ENCODE results near the gene CHGA.

CHGA gene, protein sequence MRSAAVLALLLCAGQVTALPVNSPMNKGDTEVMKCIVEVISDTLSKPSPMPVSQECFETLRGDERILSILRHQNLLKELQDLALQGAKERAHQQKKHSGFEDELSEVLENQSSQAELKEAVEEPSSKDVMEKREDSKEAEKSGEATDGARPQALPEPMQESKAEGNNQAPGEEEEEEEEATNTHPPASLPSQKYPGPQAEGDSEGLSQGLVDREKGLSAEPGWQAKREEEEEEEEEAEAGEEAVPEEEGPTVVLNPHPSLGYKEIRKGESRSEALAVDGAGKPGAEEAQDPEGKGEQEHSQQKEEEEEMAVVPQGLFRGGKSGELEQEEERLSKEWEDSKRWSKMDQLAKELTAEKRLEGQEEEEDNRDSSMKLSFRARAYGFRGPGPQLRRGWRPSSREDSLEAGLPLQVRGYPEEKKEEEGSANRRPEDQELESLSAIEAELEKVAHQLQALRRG

DNA sequence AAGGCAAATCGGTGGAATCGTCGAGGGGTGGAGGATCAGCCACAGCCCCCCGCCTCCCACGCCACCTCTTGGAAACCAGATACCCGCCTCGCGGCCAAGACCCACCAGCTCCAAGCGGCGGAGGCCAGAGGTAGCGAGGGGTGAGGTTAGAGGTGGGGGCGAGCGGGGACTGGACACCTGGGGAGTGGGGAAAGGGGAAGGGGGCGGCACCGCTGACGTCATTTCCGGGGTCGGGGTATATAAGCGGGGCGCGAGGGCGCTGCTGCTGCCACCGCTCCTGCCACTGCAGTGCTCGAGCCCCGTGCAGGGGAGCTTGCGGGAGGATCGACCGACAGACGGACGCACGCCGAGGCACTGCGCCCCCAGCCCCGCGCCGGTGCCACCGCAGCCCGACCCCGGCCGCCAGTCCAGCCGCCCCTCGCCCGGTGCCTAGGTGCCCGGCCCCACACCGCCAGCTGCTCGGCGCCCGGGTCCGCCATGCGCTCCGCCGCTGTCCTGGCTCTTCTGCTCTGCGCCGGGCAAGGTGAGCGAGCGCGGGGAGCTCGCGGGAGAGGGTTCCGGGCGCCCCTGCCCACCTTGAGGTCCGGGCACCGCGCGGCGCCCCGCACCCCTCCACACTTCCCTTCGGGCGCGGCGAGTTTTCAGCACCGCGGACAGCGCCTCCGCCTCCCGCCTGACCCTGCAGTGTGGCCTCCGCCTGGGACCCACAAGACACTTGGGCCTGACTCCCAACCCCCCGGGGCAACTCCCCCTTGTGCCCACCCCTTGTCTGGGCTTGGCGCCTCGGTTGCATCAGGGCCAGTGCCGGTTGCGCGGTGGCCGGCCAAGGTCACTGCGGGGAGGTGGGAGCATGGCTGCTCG lies at the start of gene CHGA:
Gene CHGA, plus strand, starts transcription at position 268 of the 861 bp plus-strand sequence. Its CDS starts 210 bp downstream, at position 478.
- ChIA-PET POLR2A (no interaction called here), CTCF (no interaction called here)
- DNase-seq (ENCODE audit: low read depth, low spot score), result no peak
- no peak within 1 kb of the TSS for H3K4me3 ChIP-seq (ENCODE audit: low read depth, low read length)
- no peak for TF ChIP-seq CTCF (IDR thresholded peaks at IDR 0.05; ENCODE audit: insufficient read depth, low read length, missing control alignments)

GRCh38 chr14:92874962-92875661 lies 47.8 kb upstream of the CHGA start:
- CTCF ChIA-PET, result no interaction called here
- no peak for DNase-seq (ENCODE audit: low read depth, low spot score)
- no peak for TF ChIP-seq CTCF (IDR thresholded peaks at IDR 0.05; ENCODE audit: insufficient read depth, low read length, missing control alignments)

DNA sequence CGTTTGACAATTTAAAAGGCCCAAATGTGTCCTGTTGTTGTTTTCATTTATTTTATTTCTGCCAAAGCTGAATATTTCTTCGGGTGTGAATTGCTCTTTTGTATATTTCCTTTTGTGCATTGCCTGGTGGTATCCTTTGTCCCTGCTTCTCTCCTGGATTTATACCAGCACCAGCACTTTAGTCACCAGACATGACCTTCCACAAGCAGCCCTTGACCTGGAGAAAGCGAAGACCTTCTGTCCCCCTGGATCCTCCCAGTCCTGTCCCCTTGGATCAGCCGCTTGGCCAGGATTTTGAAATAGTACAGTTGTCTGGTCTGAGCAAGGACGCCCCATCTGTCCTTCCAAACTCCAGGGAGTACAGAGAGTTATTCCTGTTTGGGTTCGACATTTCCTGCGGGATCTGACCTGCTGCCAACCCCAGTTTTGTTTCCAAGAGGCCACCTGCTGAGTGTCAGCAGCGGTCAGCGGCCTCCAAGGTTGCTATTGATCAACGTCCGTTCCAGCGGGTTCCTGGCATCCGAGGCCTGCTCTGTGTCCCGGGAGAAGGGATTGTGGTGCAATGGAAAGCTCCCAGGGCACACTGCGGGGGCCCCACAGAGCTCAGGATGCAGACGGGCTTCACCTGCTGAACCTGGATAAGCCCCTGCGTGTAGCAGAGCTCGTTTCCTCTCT lies 45.1 kb upstream of the CHGA start:
- ChIA-PET POLR2A (no interaction called here), CTCF (interaction anchor here (1.8 kb wide), 1 partner anchor 11 kb away, joined by 3 read pairs; no protein-coding TSS in a partner anchor)
- no peak for DNase-seq (ENCODE audit: low read depth, low spot score)
- H3K4me3 ChIP-seq (ENCODE audit: low read depth, low read length), result no peak overlapping the region
- TF ChIP-seq CTCF (IDR thresholded peaks at IDR 0.05; ENCODE audit: insufficient read depth, low read length, missing control alignments), result no peak

More at GRCh38 chr14:92874962-92875661, 47.8 kb upstream of the CHGA start:
- H3K4me3 ChIP-seq (ENCODE audit: low read depth, low read length), result no peak overlapping the region
- POLR2A ChIA-PET, result no interaction called here

DNA sequence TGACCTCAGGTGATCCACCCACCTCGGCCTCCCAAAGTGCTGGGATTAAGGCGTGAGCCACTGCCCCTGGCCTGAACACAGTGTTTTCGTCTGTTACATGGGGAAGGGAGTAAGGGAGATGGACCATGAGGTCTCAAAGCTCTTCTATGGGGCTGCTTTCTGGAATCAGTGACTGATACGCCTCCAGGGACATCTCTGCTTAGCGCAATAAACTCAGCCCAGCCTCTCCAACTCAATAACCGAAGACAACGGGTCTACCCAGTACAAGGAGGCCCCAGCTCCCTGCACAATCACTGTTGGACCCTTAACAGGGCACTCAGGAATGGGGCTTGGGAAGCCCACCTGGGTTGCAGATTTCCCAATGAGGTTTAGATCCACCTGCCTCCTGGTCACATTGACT lies 42.6 kb upstream of the CHGA start:
- no peak for TF ChIP-seq CTCF (IDR thresholded peaks at IDR 0.05; ENCODE audit: insufficient read depth, low read length, missing control alignments)
- H3K4me3 ChIP-seq (ENCODE audit: low read depth, low read length), result no peak overlapping the region
- CTCF ChIA-PET, result interaction anchor here (1.1 to 1.7 kb wide), 2 partner anchors 19 to 252 kb away, joined by 4 to 6 read pairs; no protein-coding TSS in a partner anchor
- no peak for DNase-seq (ENCODE audit: low read depth, low spot score)
- POLR2A ChIA-PET, result no interaction called here

DNA sequence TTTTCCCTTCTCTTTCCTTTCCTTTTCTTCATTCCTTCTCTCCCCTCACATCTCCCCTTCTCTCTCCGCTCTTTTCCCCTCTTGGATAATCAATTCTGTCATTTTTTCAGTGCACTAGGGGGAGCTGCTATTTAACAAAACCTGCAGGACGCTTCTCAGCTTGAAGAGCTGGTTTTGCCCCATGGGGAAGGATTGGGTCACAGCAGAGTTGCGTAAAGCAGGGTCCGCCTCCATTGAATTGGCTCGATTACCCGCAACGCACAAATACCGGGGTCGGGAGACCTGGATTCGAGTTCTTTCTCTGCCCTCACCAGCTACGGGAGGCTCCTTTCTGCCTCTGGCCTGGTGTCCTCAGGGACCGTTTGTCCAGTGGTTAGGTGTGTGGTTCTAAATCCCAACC lies 42.1 kb upstream of the CHGA start:
- ChIA-PET CTCF (interaction anchor here (1.1 to 1.7 kb wide), 2 partner anchors 20 to 252 kb away, joined by 4 to 6 read pairs; no protein-coding TSS in a partner anchor), POLR2A (no interaction called here)
- peak; percentile 21 for TF ChIP-seq CTCF (IDR thresholded peaks at IDR 0.05; ENCODE audit: insufficient read depth, low read length, missing control alignments)
- no peak overlapping the region for H3K4me3 ChIP-seq (ENCODE audit: low read depth, low read length)
- DNase-seq (ENCODE audit: low read depth, low spot score), result peak; percentile 2

All from AG04449 (cell line).